ENCODE results near the gene EIF2AK2.

The EIF2AK2 gene

DNA sequence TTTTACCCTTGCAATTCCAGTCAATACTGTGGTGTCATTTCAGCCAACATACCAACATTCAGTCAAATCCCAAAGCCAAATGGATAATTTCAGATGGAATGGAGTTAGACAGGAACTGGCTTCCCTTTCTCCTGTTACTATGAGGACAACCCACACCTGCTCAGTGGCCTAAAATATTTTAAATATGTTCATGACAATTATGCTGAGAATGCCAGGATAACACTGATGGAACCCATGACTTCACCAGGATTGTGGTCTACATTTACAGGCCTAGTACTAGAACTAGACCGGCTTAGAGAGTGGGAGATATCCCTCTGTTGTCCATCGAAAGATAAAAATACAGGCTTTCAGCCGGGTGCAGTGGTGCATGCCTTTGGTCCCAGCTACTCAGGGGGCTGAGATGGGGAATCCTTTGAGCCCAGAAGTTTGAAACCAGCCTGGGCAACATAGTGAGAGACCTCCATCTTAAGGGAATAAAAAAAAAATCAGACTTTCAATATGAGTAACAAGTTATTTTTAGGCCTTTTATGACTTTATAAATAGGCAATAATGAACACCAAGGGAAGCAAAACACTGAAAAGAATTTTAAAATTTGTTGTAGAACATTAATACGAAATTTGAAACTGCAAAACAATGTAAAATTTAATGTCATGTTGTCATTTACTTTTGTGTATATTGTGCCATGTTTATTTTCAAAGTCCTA, 58.2 kb downstream of the EIF2AK2 start:
- DNase-seq, result no peak

GRCh38 chr2:37096568-37096967, 60.2 kb downstream of the EIF2AK2 start:
- no peak for DNase-seq

DNA sequence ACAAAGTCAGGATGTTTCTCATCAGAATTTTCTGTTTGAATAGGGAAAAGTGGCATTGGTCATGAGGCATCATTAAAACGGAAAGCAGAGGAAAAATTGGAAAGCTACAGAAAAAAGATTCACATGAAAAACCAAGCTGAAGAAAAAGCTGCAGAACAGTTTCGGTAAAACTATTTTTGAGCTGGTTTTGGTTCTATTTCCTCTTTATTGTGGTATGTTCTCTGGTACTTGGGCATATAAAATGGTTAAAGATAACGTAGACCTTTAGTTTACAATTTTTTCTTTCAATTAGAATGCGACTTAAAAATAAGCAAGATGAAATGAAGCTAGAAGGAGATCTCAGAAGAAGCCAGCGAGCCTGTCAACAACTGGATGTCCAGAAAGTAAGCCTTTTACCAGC, 64.9 kb downstream of the EIF2AK2 start:
- no peak for DNase-seq

DNA sequence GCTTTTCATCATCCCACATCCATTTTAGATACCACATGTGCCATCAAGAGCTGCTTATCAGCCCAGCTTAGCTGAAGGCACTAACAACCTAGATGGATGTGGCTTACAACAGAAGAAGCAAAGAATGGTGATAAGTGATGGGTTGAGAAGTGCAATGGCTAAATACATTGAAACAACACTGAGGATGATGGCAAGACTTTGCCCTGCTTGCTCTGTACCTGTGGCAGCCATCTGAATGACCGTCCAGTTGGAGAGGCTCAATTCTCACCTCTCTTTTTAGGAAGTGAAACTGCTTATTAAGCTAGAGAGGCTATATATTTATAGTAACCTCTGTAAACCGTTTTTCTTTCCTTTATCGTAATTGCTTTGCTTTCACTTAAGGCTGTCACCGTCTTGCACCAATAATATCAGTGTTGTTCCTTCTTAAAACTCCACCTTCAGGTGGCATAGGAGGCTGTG, 66.7 kb downstream of the EIF2AK2 start:
- DNase-seq, result no peak

GRCh38 chr2:37085731-37086147, 71.0 kb downstream of the EIF2AK2 start:
- DNase-seq, result no peak

GRCh38 chr2:37084797-37085196, 72.0 kb downstream of the EIF2AK2 start:
- DNase-seq, result no peak

DNA sequence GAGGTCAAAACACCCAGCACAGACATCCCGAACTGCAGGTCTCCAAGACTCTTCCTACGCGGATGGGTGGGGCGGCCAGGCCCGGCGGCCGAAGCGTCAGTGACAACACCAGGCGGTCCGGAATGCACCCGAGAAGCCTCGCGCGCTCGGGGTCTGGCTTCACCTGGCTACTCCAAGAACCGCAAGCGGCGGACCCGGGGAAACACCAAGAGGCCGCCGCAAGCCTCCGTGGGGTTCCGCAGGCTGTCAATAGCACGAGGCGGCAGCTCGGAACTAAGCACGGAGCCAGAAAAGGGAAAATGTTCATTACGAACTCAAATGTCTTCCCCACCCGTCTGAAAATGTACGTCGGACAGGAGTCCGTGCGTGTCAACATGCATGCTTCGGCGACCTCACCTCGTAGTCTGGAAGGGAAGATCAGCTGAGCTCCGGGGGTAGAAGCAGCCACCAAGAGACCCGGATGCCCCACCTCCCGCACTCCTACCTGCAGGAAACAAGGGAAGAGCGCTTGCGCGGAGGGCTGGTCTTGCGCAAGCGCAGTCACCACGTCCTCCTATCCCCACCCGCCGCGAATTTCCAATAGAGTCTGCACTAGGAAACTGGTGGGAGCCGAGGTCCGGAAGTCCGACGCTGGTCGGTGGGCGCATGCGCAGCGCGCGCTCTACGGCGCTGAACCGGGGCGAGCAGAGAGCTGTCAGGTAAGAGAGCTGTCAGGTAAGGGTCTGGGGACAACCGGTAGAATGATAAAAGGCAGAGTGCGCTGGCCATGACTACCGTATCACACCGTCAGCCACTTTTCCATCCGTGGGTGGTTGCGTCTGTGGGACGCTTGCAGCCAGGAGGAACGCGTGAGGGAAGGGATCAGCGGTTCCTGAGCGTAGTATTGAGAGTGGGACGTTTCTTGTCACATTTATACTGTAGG, 72.6 kb downstream of the EIF2AK2 start, which contains the start of the genes GPATCH11 and HEATR5B:
Gene GPATCH11 (plus strand): TSS at position 646 of the 922 bp plus-strand sequence. CDS start 3,864 bp downstream, outside the sequence.
Gene HEATR5B (minus strand): TSS at position 500 of the 922 bp plus-strand sequence. CDS start 958 bp downstream, outside the sequence.
- peak; percentile 98 for DNase-seq

- no peak for DNase-seq
Measured at GRCh38 chr2:37080689-37081088, 76.1 kb downstream of the EIF2AK2 start.

DNA sequence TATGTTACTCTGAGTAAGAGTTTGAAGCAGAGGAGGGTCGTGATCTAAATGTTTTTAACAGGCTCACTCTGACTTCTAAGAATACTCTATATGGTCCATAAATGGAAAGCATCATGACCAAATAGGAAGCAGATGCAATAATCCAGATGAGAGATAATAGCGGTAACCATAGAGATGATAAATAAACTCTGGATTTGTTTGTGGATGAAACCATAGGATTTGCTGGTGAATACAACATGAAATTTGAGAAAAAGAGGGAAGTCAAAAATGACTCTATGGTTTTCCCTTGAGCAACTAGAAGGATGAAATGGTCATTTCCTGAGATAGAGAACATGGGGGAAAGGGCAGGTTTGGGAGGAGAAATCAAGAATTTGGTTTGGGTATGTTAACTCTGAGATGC, 76.5 kb downstream of the EIF2AK2 start:
- no peak for DNase-seq

DNA sequence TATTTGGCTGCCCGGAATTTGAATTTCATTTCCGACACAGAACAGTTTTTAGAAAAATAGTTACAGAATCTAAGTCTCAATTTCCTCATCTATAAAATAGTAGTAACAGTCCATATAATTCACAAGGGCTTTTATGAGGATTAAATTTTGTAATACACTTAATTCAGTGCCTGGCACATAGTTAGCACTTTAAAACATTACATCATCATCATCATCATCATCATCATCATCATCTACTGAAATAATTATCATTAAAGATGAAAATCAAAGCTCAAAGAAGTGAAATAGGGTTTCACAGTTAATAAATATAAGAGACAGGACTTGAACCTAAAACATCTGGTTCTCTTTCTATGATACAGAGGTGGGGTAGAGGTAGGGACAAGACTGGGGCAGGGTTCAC, 85.8 kb downstream of the EIF2AK2 start:
- DNase-seq, result no peak

DNA sequence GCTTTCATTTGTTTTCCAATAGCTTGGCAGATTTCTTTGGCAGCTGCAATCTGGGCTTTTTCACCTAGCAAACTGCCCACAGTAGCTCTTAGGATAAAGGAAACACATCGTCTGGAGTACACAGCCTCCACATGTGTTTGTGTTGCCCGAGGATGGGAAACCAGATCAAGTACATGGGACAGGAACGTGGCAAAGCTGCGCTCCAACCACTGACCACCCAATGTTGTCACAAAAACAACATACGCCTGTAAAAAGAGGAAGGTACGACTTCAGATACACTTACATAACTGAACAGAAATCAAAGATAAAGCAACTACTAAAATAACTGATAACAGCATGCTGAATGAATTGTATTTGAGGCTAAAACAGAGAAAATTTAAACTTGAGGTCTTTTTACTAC, 88.1 kb downstream of the EIF2AK2 start:
- no peak for DNase-seq

GRCh38 chr2:37061776-37062175, 95.0 kb downstream of the EIF2AK2 start:
- DNase-seq, result no peak

DNA sequence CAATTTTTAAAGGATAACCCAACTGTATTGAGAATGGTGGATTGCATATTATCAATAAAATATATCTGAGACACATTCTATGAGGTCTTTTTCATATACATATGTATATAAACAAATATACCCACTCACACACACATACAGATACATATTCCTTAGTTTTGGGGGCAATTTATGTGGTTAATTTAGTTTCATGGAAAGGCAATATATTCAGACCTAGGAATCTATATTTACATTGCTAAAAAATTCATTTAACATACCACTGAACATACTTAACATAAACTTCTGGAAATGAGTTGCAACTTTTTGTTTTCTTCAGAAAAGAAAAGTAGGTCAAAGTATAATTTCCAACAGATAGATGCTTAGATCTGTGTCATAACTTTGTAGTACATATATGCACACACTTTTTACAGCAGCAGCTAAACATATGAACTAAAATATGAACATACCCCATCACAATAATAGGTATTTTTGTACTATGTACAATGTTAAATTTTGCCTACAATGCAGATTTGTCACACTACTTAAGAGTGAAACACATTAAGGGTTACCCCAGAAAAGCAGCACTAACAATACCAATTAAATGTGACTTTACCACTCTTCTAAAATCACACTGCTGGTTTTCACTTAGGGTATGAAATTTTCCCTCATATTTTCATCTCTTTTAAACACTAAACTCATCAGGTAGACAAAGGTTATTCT, 95.6 kb downstream of the EIF2AK2 start:
- no peak for DNase-seq

- no peak for DNase-seq
Measured at GRCh38 chr2:37060446-37060845, 96.3 kb downstream of the EIF2AK2 start.

GRCh38 chr2:37059841-37060240, 96.9 kb downstream of the EIF2AK2 start:
- no peak for DNase-seq

DNA sequence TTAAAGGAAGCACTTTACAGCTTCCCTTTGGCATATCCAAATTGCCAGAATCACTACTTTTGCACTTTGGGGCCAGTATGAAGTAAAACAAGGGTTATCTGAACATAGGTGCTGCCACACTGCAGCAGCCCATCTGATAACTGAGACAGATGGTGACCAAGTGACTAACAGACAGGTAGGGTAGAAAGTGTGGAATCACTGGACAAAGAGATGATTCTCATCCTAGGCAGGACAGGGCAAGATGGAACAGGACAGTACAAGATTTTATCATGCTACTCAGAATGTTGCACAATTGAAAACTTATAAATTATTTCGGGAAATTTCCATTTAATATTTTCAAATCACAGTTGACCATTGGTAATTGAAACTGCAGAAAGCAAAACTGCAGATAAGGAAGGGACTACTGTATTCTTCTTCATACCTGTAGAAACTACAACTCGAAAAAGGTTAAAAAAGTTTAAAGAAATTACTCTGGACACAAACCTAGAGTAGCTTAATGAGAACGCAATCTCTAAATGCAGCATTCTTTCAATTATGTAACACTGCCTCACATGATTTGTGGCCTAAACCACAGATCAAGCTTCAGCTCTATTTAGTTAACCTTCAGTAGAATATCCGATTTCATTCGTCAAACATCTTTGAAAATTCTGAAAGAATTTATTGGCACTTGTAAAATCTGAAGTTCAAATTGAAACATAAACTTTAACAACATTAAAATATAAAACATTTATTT, 104.0 kb downstream of the EIF2AK2 start:
- DNase-seq, result no peak
